Thyroid gland (tissue), 4 donors: ENCODE measurements around the gene ONECUT3. TPM values are rescaled to one million over a fixed set of nuclear protein-coding genes. Genes with fewer than 3 reads are reported as not detected.

Source experiments
- DNase-seq, 2 donors: peaks; one replicate each; pipeline ENCODE4 v3.0.0-alpha.2; 2019
- H3K27ac ChIP-seq, 3 donors: fragments of 200-600 bp; sonication (generic); 1 replicate in 2 of 3; 2 replicates in 1 of 3; pipeline ENCODE4 v1.5.1; 2016 to 2019; ENCODE audit warnings: mild to moderate bottlenecking in 1 of 3, moderate library complexity in 1 of 3
- H3K27me3 ChIP-seq: fragments of 200-600 bp; sonication (generic); one replicate; pipeline ENCODE4 v1.5.1; 2019
- H3K36me3 ChIP-seq, 2 donors: fragments of 200-600 bp; sonication (generic); one replicate each; pipeline ENCODE4 v1.5.1; 2016 to 2019
- H3K4me1 ChIP-seq, 2 donors: fragments of 200-600 bp; sonication (generic); one replicate each; pipeline ENCODE4 v1.5.1; 2017 to 2019
- H3K4me3 ChIP-seq, 3 donors: fragments of 200-600 bp; sonication (generic); replicated peaks in 1 of 3; 1 replicate in 2 of 3; 2 replicates in 1 of 3; pipeline ENCODE4 v1.5.1; 2016; ENCODE audit warnings: mild to moderate bottlenecking in 1 of 3
- H3K9me3 ChIP-seq: fragments of 200-600 bp; sonication (generic); one replicate; pipeline ENCODE4 v1.5.1; 2017
- CTCF ChIP-seq, 6 experiments: fragments of 200-600 bp in 3 of 6; fragments of 450-650 bp in 3 of 6; sonication (generic) in 3 of 6; IDR thresholded peaks; one replicate each; pipeline ENCODE4 v1.5.1; 2016 to 2019; ENCODE audit warnings: antibody characterized with exemption in 6 of 6, mild to moderate bottlenecking in 2 of 6, inconsistent platforms in 1 of 6, moderate library complexity in 1 of 6
- POLR2A ChIP-seq, 2 donors: fragments of 450-650 bp; IDR thresholded peaks; one replicate each; pipeline ENCODE4 v1.6.1; 2017; ENCODE audit warnings: antibody characterized with exemption in 2 of 2, mild to moderate bottlenecking in 2 of 2, moderate library complexity in 1 of 2
- WGBS, 2 donors: methylation state at CpG; one replicate each; pipeline ENCODE4 v1.1.5; 2017; 5-methylcytosine and 5-hydroxymethylcytosine counted together
- intact Hi-C: fragments of 100-400 bp; cut with DNase I; formaldehyde crosslinking; loops from one replicate; pipeline ENCODE4 v1.15.1; 2023
- microRNA counts, 2 donors: library from miRNA; unstranded; fragments of <30 nt; microRNA quantifications; one replicate each; lab custom pipeline; 2016 to 2017
- microRNA-seq: library from miRNA; unstranded; fragments of <30 nt; microRNA quantifications from one replicate; pipeline ENCODE4, GENCODE V29; 2016
- small RNA-seq: library from RNA; depleted of rRNA; stranded (forward); fragments of <200 nt; gene quantifications from one replicate; pipeline ENCODE3, GENCODE V24; 2016
- total RNA-seq, 4 donors: library from RNA; depleted of rRNA; stranded (reverse); fragments of >200 nt; gene quantifications; one replicate each; pipeline ENCODE4 v1.2.3, GENCODE V29; 2016

Gene ONECUT3
- total RNA-seq, 4 donors from 2014 or later: not detected

GRCh38 chr19:1828279-1829238 is 75.3 kb downstream of the ONECUT3 start:
- Histone ChIP-seq H3K9me3 (no peaks in the 10 kb centered on the region), H3K36me3 (peaks cover 3 to 25% of the 10 kb centered on the region in 2 donors), H3K4me3 (no peak overlapping the region), H3K27ac (no peak overlapping the region), H3K4me1 (peaks cover 0 to 10% of the 10 kb centered on the region in 2 donors), H3K27me3 (no peaks in the 10 kb centered on the region)
- 93 to 96% methylated on average over 8 to 34 of the region's 57 CpGs for WGBS, 2 donors
- no peak for DNase-seq
- intact Hi-C loops: no loop called here
- no peak for TF ChIP-seq POLR2A (IDR thresholded peaks at IDR 0.05)

GRCh38 chr19:1829958-1830357 is 76.7 kb downstream of the ONECUT3 start:
- no peaks in the 10 kb centered on the region for H3K27me3 ChIP-seq
- WGBS, 2 donors: 93% methylated on average over 11 of the region's 11 CpGs
- H3K4me1 ChIP-seq: peaks cover 0 to 10% of the 10 kb centered on the region in 2 donors
- H3K36me3 ChIP-seq: peaks cover 0 to 17% of the 10 kb centered on the region in 2 donors
- no peak for DNase-seq
- H3K27ac ChIP-seq: no peak overlapping the region
- intact Hi-C loops: no loop called here
- TF ChIP-seq POLR2A (IDR thresholded peaks at IDR 0.05) (no peak), CTCF (IDR thresholded peaks at IDR 0.05) (no peak)
- H3K9me3 ChIP-seq: no peaks in the 10 kb centered on the region
- H3K4me3 ChIP-seq: no peak overlapping the region

- 91 to 92% methylated on average over 15 of the region's 15 CpGs for WGBS, 2 donors
- Histone ChIP-seq H3K27ac (no peak overlapping the region), H3K36me3 (peaks cover 0 to 17% of the 10 kb centered on the region in 2 donors), H3K4me3 (no peak overlapping the region), H3K9me3 (no peaks in the 10 kb centered on the region), H3K4me1 (peaks cover 0 to 10% of the 10 kb centered on the region in 2 donors), H3K27me3 (no peaks in the 10 kb centered on the region)
- no peak for DNase-seq
- TF ChIP-seq POLR2A (IDR thresholded peaks at IDR 0.05): no peak
- no peak for TF ChIP-seq CTCF (IDR thresholded peaks at IDR 0.05)
- intact Hi-C loops: no loop called here
Measured at GRCh38 chr19:1830568-1830967, 77.3 kb downstream of the ONECUT3 start.

MicroRNAs within 50 kb of the gene (microRNA counts, 767-probe panel; counts per million panel counts)
- 0 counts per million in 2 donors for microRNA hsa-miR-1909-3p (lab: Ali Mortazavi, UCI)

Small RNA genes lying within 50 kb of the gene (microRNA-seq; reads per million reads assigned to microRNA genes)
- gene MIR1909: not detected

Small RNA genes lying within 50 kb of the gene (small RNA-seq; reads per million reads assigned to genes)
- not detected for gene RF00017

Other genes starting within 250 kb of the ONECUT3 start
- gene ADAMTSL5, start 240.5 kb upstream of the ONECUT3 start, total RNA-seq: 1 to 10 TPM in 2 of 4 donors, under 1 TPM in 2; 0.27 to 5.1 (median 2.5) TPM
- gene PLK5, start 229.4 kb upstream of the ONECUT3 start, total RNA-seq: not detected
- 10 to 100 TPM; 18.4 to 31.8 (median 26.4) TPM for gene MEX3D, start 185.2 kb upstream of the ONECUT3 start, total RNA-seq
- 100 to 1,000 TPM in 3 of 4 donors, 10 to 100 TPM in 1; 58.2 to 149 (median 115) TPM for gene MBD3, start 160.6 kb upstream of the ONECUT3 start, total RNA-seq
- 100 to 1,000 TPM in 1 of 4 donors, 10 to 100 TPM in 3; 52.0 to 154 (median 61.9) TPM for gene UQCR11, start 148.0 kb upstream of the ONECUT3 start, total RNA-seq
- 10 to 100 TPM; 28.6 to 70.6 (median 43.8) TPM for gene TCF3, start 100.9 kb upstream of the ONECUT3 start, total RNA-seq
- 1 to 10 TPM in 3 of 4 donors, not detected in 1; 1.3 to 2.0 (median 1.6) TPM for gene ATP8B3, start 58.8 kb downstream of the ONECUT3 start, total RNA-seq
- gene REXO1, start 95.0 kb downstream of the ONECUT3 start, total RNA-seq: 10 to 100 TPM; 14.0 to 21.8 (median 17.2) TPM
- 1 to 10 TPM; 1.8 to 6.4 (median 3.4) TPM for gene KLF16, start 110.1 kb downstream of the ONECUT3 start, total RNA-seq
- gene ABHD17A, start 132.0 kb downstream of the ONECUT3 start, total RNA-seq: 100 to 1,000 TPM in 1 of 4 donors, 10 to 100 TPM in 3; 86.8 to 134 (median 91.4) TPM
- 10 to 100 TPM in 2 of 4 donors, 1 to 10 TPM in 2; 4.0 to 14.6 (median 8.3) TPM for gene ADAT3, start 151.9 kb downstream of the ONECUT3 start, total RNA-seq
- 100 to 1,000 TPM in 3 of 4 donors, 10 to 100 TPM in 1; 69.5 to 269 (median 137) TPM for gene SCAMP4, start 151.9 kb downstream of the ONECUT3 start, total RNA-seq
- gene CSNK1G2, start 187.7 kb downstream of the ONECUT3 start, total RNA-seq: 10 to 100 TPM; 47.2 to 67.6 (median 60.8) TPM